HG02610 (cell line): Measurements from ENCODE around the gene SNED1.

ENCODE experiments used
- ATAC-seq: cut with Tn5 transposase; IDR thresholded peaks from one replicate; pipeline ENCODE4 v1.9.1; 2021; ENCODE audit warnings: mild to moderate bottlenecking, moderate library complexity; ENCODE audit not compliant: unreplicated experiment

SNED1 gene

DNA sequence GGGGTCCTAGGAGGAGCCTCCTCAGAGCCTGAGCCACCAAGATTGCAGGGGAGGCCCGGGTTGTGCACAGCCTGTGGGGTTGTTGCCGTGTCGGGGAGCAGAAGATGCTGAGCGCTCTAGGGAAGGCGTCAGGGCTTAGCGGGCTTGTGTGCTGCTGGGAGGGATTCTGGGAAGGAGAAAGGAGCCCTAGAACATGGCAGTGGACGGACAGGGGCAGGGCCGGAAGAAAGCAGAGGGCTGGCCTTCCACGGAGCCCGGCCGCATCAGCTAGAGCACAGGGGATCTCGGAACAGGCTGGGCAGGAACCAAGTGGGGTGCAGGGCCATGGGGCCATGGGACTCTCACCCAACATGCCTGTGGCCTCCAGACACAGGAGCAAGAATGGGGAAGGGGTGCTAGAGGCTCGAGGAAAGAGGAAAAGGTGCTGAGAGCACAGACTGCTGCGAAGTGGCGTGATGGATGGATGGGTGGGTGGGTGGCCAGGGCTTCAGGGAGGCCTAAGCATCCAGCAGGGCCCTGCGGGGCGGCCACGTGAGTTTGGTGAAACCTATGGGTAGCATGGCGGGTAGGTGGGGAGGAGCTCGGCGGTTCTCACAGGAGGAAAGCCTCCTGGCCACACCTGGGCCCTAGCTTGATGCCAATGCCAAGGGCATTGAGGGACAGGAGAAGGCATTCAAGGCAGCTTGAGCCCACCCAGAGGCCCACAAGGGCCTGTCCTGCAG lies 67.9 kb downstream of the SNED1 start:
- ATAC-seq = no peak

DNA sequence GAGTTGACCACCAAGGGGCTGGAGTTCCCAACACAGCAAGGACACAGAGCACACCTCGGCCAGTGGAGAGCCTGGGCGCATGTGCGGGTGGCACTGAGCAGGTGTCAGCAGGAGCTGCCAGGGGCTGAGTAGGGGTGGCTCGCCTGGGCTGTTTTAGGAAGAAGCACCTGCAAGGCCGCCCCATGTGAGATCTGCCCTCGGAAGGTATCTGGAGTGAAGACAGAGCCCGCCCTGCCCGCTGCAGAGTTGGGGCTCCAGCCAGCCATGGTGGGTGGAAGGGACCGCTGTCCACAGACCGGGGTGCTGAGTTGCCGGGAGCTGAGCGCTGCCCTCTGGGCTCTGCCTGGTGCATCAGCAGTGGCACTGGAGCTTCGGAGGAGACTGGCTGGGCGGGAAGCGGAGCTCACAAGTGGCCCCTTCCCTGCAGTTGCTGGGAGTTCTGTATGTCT lies 68.5 kb downstream of the SNED1 start:
- ATAC-seq = no peak

DNA sequence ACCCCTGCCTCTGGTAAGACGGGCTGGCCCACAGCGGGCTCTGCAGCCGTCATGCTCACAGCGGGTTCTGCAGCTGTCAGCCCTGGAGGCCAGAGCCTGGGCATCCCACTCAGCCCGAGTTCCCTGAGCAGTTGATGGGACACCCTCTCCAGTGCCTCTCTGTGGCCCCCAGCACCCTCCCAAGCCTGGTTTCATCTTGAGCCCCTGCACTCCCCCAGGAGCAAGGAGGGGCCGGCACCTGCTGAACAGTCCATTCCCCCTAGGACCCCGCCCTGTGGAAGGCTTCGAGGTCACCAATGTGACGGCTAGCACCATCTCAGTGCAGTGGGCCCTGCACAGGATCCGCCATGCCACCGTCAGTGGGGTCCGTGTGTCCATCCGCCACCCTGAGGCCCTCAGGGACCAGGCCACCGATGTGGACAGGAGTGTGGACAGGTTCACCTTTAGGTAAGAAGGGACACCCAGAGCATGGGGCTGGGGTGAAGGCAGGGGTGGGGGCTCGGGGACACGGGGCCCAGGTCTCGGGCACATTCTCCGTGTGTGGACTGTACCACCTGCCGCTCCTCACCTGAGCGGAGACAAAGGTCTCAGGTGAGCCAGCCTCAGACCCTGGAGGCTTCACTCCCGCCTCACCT lies 69.2 kb downstream of the SNED1 start:
- no peak for ATAC-seq

DNA sequence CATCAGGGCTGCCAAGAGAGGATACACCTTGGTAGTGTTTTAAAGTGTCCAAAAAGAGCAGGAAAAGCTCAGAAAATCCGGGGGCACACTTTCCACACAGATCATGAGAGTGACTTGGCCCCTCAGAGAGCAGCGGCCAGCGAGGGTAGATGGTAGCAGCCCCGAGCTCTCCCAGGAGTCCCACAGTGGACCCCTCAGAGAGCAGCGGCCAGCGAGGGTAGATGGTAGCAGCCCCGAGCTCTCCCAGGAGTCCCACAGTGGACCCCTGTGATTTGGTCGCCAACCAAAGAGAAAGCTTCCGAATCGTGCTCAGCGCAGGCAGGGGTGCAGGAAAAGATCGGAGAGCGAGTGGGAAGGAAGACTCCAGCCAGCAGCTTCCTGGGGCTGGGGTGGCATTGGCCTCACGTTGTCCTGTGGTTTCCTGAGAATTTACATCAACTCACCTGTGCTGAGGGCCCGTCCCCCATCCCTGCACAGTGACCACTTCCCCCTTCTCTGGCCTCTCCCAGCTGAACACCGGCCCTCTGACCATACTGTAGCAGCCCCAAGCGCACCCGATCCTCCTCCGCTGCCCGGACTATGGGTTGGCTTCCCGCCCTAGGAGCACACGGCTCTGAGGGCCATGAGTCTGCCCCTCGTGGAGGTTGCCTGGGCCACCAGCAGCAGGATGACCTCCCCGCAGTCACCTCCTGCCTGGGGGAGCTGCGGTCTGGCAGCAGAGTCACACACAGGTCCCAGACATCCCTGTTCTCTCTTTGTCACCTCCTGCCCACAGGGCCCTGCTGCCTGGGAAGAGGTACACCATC lies 69.9 kb downstream of the SNED1 start:
- no peak for ATAC-seq

DNA sequence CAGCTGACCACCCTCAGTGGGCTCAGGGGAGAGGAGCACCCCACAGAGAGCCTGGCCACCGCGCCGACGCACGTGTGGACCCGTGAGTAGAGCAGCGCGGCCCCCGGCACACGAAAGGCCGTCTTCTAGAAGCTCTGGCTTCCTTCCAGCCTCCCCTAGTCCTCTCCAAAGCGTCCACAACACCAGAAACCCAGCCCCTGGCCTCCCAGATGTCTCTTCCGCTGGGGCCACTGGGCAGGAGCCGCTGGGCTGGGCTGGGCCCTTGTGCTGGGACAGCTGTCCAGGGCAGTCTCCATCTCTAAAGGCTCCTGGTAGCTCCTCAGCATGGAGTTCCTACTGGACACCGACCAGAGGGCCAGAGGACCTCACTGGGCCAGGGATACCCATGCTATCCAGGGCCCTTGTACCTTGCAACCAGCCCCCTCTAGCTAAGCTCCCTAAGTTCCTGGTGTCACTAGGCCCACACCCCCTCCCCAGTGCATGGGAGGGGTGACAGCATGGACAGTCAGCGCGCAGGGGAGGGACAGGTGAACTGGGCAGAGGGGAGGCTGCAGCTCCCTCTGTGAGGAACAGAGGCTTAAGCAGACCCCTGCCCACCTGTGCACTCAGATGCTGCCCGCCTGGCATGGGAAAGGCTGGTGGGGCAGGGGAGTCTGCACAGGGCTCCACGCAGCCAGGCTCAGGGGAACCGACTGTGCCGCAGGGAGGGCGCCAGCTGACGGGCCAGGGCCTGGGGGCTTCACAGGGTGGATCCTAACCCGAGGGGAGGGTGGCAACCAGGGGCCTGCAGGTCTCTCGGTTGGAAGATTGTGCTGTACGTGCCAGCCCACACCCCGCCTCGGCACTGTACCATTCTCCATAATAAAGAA lies 70.8 kb downstream of the SNED1 start:
- no peak for ATAC-seq

DNA sequence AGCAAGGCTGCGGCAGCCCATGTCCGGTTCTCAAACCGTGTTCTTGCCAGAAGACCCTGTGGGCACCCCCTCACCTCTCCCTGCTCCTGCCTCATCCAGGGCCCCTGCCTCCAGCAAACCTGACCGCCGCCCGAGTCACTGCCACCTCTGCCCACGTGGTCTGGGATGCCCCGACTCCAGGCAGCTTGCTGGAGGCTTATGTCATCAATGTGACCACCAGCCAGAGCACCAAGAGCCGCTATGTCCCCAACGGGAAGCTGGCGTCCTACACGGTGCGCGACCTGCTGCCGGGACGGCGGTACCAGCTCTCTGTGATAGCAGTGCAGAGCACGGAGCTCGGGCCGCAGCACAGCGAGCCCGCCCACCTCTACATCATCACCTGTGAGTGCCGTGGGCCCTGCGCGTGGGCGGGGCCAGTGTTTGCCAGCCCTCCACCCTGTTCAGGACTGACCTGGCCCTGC lies 71.4 kb downstream of the SNED1 start:
- no peak for ATAC-seq

DNA sequence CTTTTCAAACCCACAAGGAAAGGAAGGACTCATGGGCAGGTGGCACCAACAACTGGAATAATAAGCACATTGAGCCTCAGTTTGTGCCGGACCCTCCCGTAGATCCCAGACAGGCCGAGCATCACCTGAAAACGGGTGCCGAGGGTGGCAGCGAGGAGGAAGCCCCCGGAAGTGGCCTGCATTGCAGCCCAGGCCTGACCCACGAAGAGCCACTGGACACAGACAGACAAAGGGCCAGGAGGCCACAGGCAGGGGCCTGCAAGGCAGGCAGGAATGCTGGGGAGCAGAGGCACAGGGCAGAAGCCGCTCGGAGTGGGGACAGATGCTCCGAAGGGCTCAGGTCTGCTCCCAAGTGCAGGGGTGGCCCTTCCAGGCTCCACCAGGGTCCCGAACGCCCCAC lies 71.9 kb downstream of the SNED1 start:
- no peak for ATAC-seq

DNA sequence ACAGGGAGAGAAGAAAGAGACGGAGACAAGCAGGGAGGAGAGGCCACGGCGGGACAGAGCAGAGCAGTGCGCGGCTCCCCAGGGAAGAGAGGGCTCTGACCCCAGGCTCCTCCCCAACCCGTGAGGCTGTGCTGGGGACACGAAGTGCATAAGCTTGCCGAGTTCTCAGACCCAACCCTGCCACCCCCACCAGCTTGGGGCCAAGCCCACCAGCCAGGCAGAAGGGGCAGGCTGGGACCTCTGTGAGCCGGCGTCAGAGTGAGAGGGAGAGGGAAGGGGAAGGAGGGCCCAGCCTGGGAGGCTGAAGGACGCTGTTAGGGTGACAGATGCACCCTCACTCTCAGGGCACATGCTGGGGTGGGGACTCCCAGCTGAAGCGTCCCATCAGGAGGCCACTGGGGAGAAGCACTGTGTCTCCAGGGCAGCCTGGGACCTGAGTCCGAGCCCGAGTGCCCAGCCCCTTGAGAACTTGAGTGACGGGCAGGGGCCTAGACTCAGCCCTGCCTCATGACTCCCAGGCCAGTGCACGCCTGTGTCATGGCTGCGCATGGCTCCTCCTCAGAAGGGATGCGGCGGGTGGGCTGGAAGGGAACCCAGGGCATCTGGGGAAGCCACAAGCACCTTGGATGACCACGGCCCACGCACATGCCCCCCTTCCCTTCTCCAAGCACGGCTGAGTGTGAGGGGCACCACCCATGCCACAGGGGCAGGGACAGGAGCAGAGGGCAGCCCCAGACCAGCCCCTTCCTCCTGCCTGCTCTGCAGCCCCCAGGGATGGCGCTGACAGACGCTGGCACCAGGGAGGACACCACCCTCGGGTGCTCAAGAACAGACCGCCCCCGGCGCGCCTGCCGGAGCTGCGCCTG lies 72.6 kb downstream of the SNED1 start:
- ATAC-seq = no peak

DNA sequence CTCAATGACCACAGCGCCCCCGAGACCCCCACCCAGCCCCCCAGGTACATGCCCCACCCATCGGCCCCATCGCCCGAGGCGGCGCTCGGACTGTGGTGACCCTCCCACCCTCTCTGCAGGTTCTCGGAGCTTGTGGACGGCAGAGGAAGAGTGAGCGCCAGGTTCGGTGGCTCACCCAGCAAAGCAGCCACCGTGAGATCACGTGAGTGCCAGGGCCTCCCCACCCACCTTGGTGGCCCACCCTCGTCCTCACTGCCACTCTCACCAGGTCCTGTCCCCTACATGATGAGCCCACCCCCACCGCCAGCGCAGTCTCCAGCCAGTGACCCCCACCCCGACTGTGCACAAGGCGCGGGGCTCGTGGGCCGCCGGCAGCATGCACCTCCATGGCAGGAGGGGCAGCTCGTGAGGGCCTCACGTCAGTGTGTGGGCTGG lies 73.3 kb downstream of the SNED1 start:
- ATAC-seq = no peak

DNA sequence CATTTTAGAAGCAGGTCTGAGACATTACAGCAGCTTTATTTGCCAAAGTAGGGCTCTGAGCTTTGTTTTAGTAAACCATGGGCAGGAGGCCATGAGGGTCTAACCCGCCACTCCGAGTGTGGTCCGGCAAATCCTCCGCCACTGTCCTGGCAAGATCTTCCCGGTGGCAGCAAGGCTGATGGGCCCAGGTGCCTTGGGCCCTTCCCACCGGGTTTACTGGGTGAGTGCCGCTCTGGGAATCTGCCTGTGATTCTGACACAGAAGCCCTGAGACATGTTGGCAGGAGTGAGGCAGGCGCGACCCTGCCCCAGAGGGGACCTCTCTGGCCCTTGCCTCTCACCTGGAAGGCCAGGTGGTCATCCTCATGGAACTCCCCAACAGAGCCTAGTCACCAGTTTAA lies 73.7 kb downstream of the SNED1 start:
- no peak for ATAC-seq

DNA sequence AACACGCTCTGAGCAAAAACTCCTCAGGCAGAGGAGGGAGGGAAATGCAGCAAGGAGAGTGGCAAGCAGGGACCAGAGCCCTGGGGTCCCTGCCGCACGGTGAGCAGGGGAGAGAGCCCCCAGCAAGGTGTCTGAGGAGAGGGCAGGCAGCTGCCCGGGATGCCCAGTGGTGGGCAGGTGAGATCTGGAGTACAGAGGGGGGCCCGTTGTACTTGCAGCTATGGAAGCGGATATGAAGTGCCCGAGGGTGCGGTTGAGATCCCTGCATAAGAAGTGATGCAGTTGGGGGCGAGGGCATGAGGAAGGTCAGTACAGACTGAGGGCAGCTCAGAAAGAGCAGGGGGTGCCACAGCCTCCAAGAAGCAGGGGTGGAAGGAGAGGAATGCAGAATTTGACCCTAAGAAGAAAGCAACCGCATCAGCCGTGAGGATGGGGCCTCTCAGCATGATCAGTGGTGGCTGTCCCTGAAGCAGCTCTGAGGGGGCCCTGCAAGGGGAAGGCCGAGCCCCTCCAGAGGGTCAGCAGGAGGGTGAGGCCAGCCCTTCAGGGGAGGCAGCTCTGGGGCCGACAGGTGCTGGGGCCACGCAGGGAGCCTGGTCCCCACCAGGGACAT lies 74.2 kb downstream of the SNED1 start:
- no peak for ATAC-seq

DNA sequence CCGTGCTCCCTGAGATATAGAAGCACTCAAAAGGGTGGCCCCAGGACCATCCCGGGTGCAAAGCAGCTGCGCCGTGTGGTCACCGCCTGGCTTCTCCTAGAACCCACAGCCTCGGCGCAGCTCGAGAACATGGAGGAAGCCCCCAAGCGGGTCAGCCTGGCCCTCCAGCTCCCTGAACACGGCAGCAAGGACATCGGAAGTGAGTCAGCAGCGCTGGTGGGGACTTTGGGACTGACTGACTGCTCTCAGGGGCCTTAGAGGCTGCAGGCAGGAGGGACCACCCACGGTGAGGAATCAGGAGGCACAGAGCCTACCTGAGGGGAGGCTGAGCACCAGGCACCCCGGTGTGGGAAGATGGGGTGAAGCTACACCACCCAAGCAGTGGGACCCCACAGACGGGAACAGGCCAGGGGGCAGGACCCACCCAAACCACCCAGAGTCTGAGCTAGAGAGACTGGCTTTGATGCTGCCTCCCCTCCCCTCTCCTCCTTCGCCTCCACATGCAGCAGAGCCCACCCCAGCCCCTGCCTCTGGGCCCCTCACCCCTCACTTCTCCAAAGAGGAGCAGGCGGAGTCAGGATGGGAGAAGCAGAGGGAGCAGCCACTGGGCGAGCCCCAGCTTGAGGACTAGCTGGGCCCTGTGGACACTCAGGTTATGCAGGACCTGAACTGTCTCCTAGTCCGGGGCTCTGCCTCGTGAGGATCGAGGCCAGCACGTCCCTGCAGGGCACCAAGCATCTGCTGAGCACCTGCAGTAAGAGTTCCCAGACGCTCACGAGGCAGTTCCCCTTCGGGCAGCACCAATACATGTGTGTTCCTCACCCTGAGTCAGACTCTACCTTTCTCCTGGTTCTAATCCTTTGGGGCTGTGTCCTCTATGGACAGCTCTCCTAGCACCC lies 75.0 kb downstream of the SNED1 start:
- no peak for ATAC-seq

DNA sequence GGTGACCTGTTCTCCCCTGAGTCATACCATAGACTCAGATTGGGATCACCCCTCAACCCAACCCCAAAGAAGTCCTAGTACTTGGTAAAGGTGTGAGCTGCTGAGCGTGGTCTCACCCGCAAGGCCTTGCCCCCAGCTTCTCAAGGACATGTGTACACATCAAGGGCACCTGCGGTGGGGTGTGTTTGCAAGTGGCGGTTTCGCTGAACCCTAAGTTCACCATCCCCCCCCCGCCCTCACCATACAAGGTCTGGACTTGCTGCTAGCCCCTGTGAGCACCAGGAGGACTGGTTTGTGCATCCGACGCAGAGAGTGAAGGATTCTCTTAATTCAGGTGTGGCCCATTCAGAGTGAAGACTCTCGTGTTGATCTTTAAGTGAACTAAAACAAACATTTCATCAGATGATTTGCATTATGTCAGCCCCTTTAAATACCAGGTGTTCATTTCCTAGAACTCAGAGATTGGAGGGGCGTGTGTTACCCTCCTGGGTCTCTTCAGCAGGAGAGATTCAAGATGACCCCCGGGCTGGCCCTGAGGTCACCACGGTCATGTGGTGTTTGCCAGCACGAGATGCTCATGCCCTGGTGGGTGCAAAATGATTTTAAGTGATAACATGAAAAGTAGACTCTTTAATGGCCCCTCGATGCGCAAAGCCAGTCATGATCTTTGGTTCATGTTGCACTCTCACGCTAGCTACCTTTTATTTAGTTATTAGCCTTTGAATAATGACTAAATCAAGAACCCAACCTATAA lies 75.8 kb downstream of the SNED1 start:
- no peak for ATAC-seq

DNA sequence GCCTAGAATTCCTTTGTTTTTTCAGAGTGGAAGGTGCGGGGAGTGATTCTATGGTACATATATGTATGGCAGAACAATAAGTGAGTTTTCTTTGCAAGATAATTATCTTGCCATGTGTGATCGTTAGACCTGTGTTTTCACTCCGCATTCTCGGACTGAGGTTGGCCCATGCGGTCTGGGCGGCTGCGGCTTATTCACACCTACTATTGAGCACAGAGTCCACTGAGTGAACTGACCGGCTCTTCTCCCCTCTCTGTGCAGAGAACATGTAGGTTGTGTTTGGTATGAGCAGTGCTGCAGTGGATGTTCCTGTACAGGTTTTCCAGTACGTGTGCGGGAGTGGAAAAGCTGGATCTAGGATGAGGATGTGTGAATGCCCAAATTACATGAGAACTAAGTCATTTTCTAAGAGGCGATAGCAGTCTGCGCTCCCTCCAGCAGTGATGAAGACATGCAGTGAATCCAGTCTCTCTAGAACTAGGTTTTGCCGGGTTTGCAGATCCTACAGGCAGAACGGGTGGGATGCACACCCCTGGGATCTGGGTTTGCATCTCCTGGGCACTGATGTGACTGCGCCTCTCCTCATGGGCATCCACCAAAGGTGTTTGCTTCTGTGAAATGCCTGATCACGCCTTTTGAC lies 76.6 kb downstream of the SNED1 start:
- ATAC-seq = no peak

DNA sequence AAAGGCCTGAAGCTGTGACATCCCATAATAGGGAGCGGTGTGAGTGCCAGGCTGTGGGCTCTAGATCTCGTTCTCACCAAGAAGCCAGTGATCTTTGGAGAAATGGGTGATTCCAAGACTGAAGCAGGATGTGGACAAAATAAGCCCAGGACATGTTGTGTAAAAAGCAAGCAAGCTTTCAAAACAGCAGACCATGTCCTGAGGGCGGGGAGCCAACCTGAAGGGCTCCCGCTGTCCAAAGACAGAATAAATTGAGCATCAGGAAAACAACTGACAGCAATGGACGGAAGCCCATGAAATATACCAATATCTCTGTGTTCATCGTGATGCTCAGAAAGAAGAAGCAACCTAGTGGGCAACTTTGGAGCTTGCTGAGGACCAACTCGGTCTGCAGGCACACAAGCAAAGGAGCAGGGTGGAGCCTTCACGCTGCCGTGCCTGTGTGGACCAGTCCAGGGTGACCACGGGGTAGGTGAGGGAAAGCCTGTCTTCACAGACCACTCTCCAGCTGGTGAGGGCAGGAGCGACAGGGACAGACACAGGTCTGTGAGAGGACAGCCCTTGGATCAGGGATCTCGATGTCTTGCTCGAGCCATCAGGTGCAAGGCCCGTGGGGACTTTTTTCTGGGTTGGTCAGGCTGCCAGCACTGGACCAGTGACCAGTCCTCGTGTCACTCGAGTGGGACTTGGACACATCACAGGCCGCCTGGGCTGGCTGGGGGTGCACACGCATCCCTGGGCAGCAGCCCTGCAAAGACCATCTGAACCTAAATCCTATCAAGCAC lies 82.2 kb downstream of the SNED1 start:
- no peak for ATAC-seq

DNA sequence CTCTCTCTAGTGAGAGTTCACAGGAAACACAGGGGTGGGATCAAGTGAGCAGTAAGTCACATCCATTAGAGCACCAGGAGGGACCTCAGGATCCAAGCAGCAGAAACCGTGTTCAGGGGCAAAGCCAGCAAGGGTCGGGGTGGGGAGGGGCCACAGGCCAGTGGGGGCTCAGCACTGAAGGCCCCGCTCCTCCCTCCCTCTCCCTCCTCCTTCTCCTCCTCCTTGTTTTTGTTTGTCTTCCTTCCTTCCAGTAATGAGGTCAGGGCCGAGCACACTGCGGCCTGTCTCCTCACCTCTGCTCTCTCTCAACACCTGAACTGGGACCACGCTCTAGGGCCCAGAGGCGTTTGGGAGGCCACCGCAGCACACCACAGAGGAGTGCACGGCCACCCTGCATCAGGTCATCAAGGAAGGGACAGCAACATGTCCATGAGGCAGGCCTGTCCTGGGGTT lies 82.8 kb downstream of the SNED1 start:
- ATAC-seq = no peak
